ENCODE results near the gene PARD3. TPM values are rescaled to one million over a fixed set of nuclear protein-coding genes. Genes with fewer than 3 reads are reported as not detected.
A peak's percentile ranks its signal among the peaks of the same experiment; 100 is the strongest.

The PARD3 gene
- total and polyA plus RNA-seq, 10 of the 15 experiments (the other 5 are each of a cell fraction or from before 2014, with no cell fraction given) = 2.6 to 43.1 (median 13.9) TPM

GRCh38 chr10:34789966-34790506 is 25.1 kb downstream of the PARD3 start (continued):
- no peak for TF ChIP-seq MYB (IDR thresholded peaks at IDR 0.05; ENCODE audit: borderline replicate concordance, low read depth, low read length)
- no peak for TF ChIP-seq NFXL1 (IDR thresholded peaks at IDR 0.05; ENCODE audit: borderline replicate concordance)
- TF ChIP-seq BHLHE40 (IDR thresholded peaks at IDR 0.05; ENCODE audit: borderline replicate concordance in 1 of 2, low read depth in 2 of 2, low read length in 1 of 2) = no peak; a peak in 1 of 4 replicates
- TF ChIP-seq PRDM15 (CRISPR knock-in tag; IDR thresholded peaks at IDR 0.05) = no peak
- TF ChIP-seq CBFB (IDR thresholded peaks at IDR 0.05; ENCODE audit: low read depth) = no peak
- TF ChIP-seq CHD2 (IDR thresholded peaks at IDR 0.05; ENCODE audit: borderline replicate concordance, low read depth, low read length) = no peak
- no peak for TF ChIP-seq BRCA1 (IDR thresholded peaks at IDR 0.05; ENCODE audit: low read depth, low read length)
- no peak for TF ChIP-seq ZZZ3 (IDR thresholded peaks at IDR 0.05; ENCODE audit: control insufficient read depth, insufficient read length, low read depth)
- no peak for TF ChIP-seq GATAD2B (conservative IDR thresholded peaks at IDR 0.05; ENCODE audit: low read depth)
- TF ChIP-seq TCF3 (IDR thresholded peaks at IDR 0.05; ENCODE audit: borderline replicate concordance, insufficient read depth, low read depth, low read length) = no peak
- TF ChIP-seq HCFC1 (IDR thresholded peaks at IDR 0.05; ENCODE audit: low read length) = no peak
- no peak for TF ChIP-seq MTA3 (IDR thresholded peaks at IDR 0.05; ENCODE audit: borderline replicate concordance, low read length)
- TF ChIP-seq ZNF217 (IDR thresholded peaks at IDR 0.05) = peak; percentile 18; the same call in 1 of the 2 replicates
- no peak for TF ChIP-seq RAD51 (IDR thresholded peaks at IDR 0.05)
- no peak for TF ChIP-seq RUNX3 (IDR thresholded peaks at IDR 0.05; ENCODE audit: low read length)
- TF ChIP-seq WRNIP1 (IDR thresholded peaks at IDR 0.05; ENCODE audit: borderline replicate concordance, low read depth, low read length) = no peak
- TF ChIP-seq TBL1XR1 (IDR thresholded peaks at IDR 0.05; ENCODE audit: low read depth, low read length) = no peak
- no peak for TF ChIP-seq ELK1 (IDR thresholded peaks at IDR 0.05; ENCODE audit: low read depth, low read length)
- peak; percentile 71 for TF ChIP-seq MEF2B (IDR thresholded peaks at IDR 0.05; ENCODE audit: partially characterized antibody, poor library complexity, severe bottlenecking)
- TF ChIP-seq HDAC6 (IDR thresholded peaks at IDR 0.05; ENCODE audit: unreplicated experiment) = no peak
- TF ChIP-seq IKZF2 (IDR thresholded peaks at IDR 0.05) = peak; percentile 67 to 72; a peak in 2 of 4 replicates
- TF ChIP-seq JUNB (IDR thresholded peaks at IDR 0.05) = no peak
- peak; percentile 63; the same call in 1 of the 2 replicates for TF ChIP-seq RELB (IDR thresholded peaks at IDR 0.05; ENCODE audit: low read depth)
- TF ChIP-seq POLR2AphosphoS2 (IDR thresholded peaks at IDR 0.05; ENCODE audit: low read depth, low read length) = no peak
- peak; percentile 56; the same call in 1 of the 2 replicates for TF ChIP-seq ATF7 (IDR thresholded peaks at IDR 0.05; ENCODE audit: low read depth)
- TF ChIP-seq SIN3A (IDR thresholded peaks at IDR 0.05; ENCODE audit: low read depth, low read length) = no peak
- no peak for TF ChIP-seq SPI1 (IDR thresholded peaks at IDR 0.05; ENCODE audit: borderline replicate concordance, insufficient read depth, low read depth, low read length)

All from GM12878 (cell line).